Measurements from ENCODE around the gene PRDM5.

GRCh38 chr4:120855307-120856001, 67.1 kb downstream of the PRDM5 start:
- TF ChIP-seq, protein P1, sequence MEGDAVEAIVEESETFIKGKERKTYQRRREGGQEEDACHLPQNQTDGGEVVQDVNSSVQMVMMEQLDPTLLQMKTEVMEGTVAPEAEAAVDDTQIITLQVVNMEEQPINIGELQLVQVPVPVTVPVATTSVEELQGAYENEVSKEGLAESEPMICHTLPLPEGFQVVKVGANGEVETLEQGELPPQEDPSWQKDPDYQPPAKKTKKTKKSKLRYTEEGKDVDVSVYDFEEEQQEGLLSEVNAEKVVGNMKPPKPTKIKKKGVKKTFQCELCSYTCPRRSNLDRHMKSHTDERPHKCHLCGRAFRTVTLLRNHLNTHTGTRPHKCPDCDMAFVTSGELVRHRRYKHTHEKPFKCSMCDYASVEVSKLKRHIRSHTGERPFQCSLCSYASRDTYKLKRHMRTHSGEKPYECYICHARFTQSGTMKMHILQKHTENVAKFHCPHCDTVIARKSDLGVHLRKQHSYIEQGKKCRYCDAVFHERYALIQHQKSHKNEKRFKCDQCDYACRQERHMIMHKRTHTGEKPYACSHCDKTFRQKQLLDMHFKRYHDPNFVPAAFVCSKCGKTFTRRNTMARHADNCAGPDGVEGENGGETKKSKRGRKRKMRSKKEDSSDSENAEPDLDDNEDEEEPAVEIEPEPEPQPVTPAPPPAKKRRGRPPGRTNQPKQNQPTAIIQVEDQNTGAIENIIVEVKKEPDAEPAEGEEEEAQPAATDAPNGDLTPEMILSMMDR (IDR thresholded peaks at IDR 0.05 in 2 of 3, conservative IDR thresholded peaks at IDR 0.05 in 1 of 3; ENCODE audit: borderline replicate concordance in 1 of 3, insufficient read depth in 1 of 3, low read depth in 2 of 3, low read length in 2 of 3), result no peak
- no peak for TF ChIP-seq RAD21 (IDR thresholded peaks at IDR 0.05; ENCODE audit: low read depth)
- no peak for TF ChIP-seq ZNF274 (IDR thresholded peaks at IDR 0.05; ENCODE audit: low read depth, low read length)
- TF ChIP-seq POLR2AphosphoS5 (IDR thresholded peaks at IDR 0.05; ENCODE audit: low read depth, low read length), result no peak
- TF ChIP-seq YY1 (IDR thresholded peaks at IDR 0.05; ENCODE audit: extremely low read depth, insufficient replicate concordance, low read depth, low read length), result no peak
